K562 (cell line): ENCODE data around the gene CACNA1A. TPM values are rescaled to one million over a fixed set of nuclear protein-coding genes. Genes with fewer than 3 reads are reported as not detected.

Experiments used
- EP400 ChIP-seq: fragments of 450-650 bp; IDR thresholded peaks from 2 replicates; pipeline ENCODE4 v1.6.1; 2017; ENCODE audit warnings: antibody characterized with exemption, mild to moderate bottlenecking, moderate library complexity
- SAP30 ChIP-seq: fragments of 200-600 bp; sonication (generic); IDR thresholded peaks from 2 replicates; pipeline ENCODE4 v1.6.1; 2012; ENCODE audit warnings: borderline replicate concordance, low read depth, mild to moderate bottlenecking, moderate library complexity, low read length, control low read depth, inconsistent platforms; ENCODE audit not compliant: insufficient read depth, poor library complexity, severe bottlenecking
- ZC3H11A ChIP-seq: IDR thresholded peaks from 2 replicates; pipeline ENCODE4 v1.6.1; 2012; ENCODE audit warnings: low read depth, low read length, improper control_type of control experiment
- polyA plus RNA-seq, 8 experiments: library from polyadenylated mRNA; depleted of rRNA in 4 of 8; stranded (reverse) in 5 of 8; unstranded in 3 of 8; fragments of >200 nt; fragmentation: Nextera tagmentation in 2 of 8; fragmentation: Illumina TruSeq in 1 of 8; extraction: Ambion mirVana in 2 of 8; extraction: Trizol in 1 of 8; gene quantifications; 2 replicates each; pipeline versions ENCODE4 v1.2.1 to v1.2.3, GENCODE V29; 2011 to 2014; ENCODE audit warnings: inconsistent platforms in 1 of 8, missing spikeins in 1 of 8
- total RNA-seq, 7 experiments: library from RNA; depleted of rRNA in 6 of 7; stranded (reverse); fragments of >200 nt in 6 of 7; fragmentation: Illumina TruSeq in 2 of 7; extraction: Trizol in 2 of 7; gene quantifications; 2 replicates each; pipeline versions ENCODE4 v1.2.1 to v1.2.3, GENCODE V29; 2011 to 2021; ENCODE audit warnings: low replicate concordance in 1 of 7
- TF ChIP-seq, protein P1 (sequence below), 3 experiments: fragments of 200-800 bp in 1 of 3; sonication (Bioruptor generic) in 1 of 3; sonication (generic) in 1 of 3; formaldehyde crosslinking in 1 of 3; IDR thresholded peaks; 2 replicates each; pipeline versions ENCODE4 v1.6.1 to v1.8.0; 2016 to 2022; ENCODE audit warnings: mild to moderate bottlenecking in 2 of 3, missing compliant biosample characterization in 2 of 3, missing genetic modification characterization in 2 of 3, missing genetic modification reagents in 1 of 3
- TF ChIP-seq, protein P2 (sequence below): fragments of 450-650 bp; IDR thresholded peaks from 2 replicates; pipeline ENCODE4 v1.6.1; 2016; ENCODE audit warnings: borderline replicate concordance
- TF ChIP-seq, protein P3 (sequence below): sonication (generic); formaldehyde crosslinking; IDR thresholded peaks from 2 replicates; pipeline ENCODE4 v1.8.0; 2022; ENCODE audit warnings: missing genetic modification reagents, mild to moderate bottlenecking, borderline replicate concordance
- TF ChIP-seq, protein P4 (sequence below), 3 experiments: fragments of 200-800 bp in 1 of 3; fragments of 250-450 bp in 1 of 3; fragments of 450-650 bp in 1 of 3; sonication (Bioruptor Pico) in 1 of 3; sonication (Bioruptor generic) in 1 of 3; formaldehyde crosslinking in 1 of 3; IDR thresholded peaks; 2 replicates each; pipeline versions ENCODE4 v1.6.1 to v1.8.0; 2016 to 2022; ENCODE audit warnings: mild to moderate bottlenecking in 2 of 3, missing genetic modification characterization in 2 of 3, missing compliant biosample characterization in 1 of 3, moderate library complexity in 1 of 3

Gene CACNA1A
- total and polyA plus RNA-seq, 9 of the 15 experiments (the other 6 are each of a cell fraction or from before 2014, with no cell fraction given) = 0.03 to 0.20 (median 0.09) TPM; not detected in 1

- TF ChIP-seq, protein P1, sequence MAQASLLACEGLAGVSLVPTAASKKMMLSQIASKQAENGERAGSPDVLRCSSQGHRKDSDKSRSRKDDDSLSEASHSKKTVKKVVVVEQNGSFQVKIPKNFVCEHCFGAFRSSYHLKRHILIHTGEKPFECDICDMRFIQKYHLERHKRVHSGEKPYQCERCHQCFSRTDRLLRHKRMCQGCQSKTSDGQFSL (CRISPR knock-in tag; IDR thresholded peaks at IDR 0.05) = peak; percentile 84; the same call in 1 of the 2 replicates
- TF ChIP-seq, protein P1 (tag; IDR thresholded peaks at IDR 0.05) = peak in 1 of 2 experiments; percentile 57; a peak in 1 of 4 replicates
- TF ChIP-seq, protein P2, sequence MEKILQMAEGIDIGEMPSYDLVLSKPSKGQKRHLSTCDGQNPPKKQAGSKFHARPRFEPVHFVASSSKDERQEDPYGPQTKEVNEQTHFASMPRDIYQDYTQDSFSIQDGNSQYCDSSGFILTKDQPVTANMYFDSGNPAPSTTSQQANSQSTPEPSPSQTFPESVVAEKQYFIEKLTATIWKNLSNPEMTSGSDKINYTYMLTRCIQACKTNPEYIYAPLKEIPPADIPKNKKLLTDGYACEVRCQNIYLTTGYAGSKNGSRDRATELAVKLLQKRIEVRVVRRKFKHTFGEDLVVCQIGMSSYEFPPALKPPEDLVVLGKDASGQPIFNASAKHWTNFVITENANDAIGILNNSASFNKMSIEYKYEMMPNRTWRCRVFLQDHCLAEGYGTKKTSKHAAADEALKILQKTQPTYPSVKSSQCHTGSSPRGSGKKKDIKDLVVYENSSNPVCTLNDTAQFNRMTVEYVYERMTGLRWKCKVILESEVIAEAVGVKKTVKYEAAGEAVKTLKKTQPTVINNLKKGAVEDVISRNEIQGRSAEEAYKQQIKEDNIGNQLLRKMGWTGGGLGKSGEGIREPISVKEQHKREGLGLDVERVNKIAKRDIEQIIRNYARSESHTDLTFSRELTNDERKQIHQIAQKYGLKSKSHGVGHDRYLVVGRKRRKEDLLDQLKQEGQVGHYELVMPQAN = no peak
- TF ChIP-seq EP400 (no peak), ZC3H11A (no peak), SAP30 (no peak)
- TF ChIP-seq, protein P3, sequence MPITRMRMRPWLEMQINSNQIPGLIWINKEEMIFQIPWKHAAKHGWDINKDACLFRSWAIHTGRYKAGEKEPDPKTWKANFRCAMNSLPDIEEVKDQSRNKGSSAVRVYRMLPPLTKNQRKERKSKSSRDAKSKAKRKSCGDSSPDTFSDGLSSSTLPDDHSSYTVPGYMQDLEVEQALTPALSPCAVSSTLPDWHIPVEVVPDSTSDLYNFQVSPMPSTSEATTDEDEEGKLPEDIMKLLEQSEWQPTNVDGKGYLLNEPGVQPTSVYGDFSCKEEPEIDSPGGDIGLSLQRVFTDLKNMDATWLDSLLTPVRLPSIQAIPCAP (CRISPR knock-in tag) = no peak
- TF ChIP-seq, protein P4, sequence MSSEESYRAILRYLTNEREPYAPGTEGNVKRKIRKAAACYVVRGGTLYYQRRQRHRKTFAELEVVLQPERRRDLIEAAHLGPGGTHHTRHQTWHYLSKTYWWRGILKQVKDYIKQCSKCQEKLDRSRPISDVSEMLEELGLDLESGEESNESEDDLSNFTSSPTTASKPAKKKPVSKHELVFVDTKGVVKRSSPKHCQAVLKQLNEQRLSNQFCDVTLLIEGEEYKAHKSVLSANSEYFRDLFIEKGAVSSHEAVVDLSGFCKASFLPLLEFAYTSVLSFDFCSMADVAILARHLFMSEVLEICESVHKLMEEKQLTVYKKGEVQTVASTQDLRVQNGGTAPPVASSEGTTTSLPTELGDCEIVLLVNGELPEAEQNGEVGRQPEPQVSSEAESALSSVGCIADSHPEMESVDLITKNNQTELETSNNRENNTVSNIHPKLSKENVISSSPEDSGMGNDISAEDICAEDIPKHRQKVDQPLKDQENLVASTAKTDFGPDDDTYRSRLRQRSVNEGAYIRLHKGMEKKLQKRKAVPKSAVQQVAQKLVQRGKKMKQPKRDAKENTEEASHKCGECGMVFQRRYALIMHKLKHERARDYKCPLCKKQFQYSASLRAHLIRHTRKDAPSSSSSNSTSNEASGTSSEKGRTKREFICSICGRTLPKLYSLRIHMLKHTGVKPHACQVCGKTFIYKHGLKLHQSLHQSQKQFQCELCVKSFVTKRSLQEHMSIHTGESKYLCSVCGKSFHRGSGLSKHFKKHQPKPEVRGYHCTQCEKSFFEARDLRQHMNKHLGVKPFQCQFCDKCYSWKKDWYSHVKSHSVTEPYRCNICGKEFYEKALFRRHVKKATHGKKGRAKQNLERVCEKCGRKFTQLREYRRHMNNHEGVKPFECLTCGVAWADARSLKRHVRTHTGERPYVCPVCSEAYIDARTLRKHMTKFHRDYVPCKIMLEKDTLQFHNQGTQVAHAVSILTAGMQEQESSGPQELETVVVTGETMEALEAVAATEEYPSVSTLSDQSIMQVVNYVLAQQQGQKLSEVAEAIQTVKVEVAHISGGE (CRISPR knock-in tag; IDR thresholded peaks at IDR 0.05) = no peak
These were observed 243.8 kb downstream of the CACNA1A start (continued) for GRCh38 chr19:13262450-13262849.
